Measurements from ENCODE around the gene PRAC2.

Gene PRAC2

GRCh38 chr17:48717367-48718226 is 5.4 kb upstream of the PRAC2 start:
- no peak for TF ChIP-seq CTCF (conservative IDR thresholded peaks at IDR 0.05; ENCODE audit: low read depth, low read length)
- no peak for DNase-seq (ENCODE audit: low read depth)
- H3K4me3 ChIP-seq (ENCODE audit: low read length): no peak overlapping the region

DNA sequence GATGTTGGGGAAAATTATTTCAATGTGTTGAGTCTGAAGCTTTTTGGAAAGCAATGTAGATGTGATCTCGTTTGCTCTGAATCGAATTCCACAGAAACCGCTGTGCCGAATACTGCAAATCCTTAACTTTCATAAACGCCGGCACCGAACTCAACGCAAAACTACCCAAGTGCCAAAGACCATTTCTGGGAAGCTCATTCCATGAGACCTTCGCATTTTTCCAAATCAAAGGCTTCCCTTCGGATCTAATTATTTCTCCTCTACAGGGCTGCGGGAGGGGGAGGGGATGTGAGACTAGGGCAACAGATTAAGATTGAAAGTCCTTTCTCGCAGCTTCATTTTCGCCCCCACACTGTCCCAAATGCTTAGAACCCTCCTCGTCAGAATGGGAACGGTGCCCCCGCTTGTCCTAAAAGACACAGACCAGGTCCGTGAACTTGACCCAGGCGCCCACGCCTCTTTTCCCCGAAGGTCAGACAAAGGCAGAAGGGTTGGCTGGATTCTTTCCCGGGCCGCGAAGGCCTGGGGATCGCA is 4.7 kb upstream of the PRAC2 start:
- no peak for TF ChIP-seq CTCF (conservative IDR thresholded peaks at IDR 0.05; ENCODE audit: low read depth, low read length)
- no peak overlapping the region for H3K4me3 ChIP-seq (ENCODE audit: low read length)
- no peak for DNase-seq (ENCODE audit: low read depth)

GRCh38 chr17:48718761-48719641 is 4.0 kb upstream of the PRAC2 start:
- no peak for TF ChIP-seq CTCF (conservative IDR thresholded peaks at IDR 0.05; ENCODE audit: low read depth, low read length)
- no peak overlapping the region for H3K4me3 ChIP-seq (ENCODE audit: low read length)
- no peak for DNase-seq (ENCODE audit: low read depth)

DNA sequence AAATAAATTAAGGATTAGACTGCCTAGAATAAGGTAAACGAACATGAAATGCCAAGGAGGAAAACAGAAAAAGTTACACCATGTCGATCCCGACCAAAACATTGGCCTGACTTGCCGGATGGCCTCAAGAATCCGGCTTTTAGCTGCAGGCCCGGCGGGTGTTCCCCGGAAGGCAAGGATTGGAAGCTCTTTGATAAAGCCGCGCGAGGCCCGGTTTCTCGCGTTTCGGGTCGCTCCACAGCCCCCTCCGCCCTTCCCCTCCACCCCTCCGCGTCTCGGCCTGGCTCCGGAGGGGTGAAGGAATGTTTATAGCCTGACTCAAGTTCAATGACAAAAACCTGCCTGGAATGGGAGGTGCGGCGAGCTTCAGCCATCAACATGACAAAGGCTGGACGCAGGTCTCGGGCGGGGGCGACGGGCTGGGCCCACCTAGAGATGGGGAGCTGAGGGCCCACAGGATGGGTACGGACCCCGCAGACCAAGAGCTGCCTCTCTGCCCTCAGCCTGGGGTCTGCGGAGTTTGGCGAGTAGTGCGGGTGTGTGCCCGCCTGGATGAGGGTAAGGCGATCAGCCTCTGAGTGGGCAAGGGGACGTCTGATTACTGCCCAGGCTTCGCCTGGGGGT is 3.2 kb upstream of the PRAC2 start:
- DNase-seq (ENCODE audit: low read depth): no peak
- H3K4me3 ChIP-seq (ENCODE audit: low read length): no peak overlapping the region
- TF ChIP-seq CTCF (conservative IDR thresholded peaks at IDR 0.05; ENCODE audit: low read depth, low read length): no peak

DNA sequence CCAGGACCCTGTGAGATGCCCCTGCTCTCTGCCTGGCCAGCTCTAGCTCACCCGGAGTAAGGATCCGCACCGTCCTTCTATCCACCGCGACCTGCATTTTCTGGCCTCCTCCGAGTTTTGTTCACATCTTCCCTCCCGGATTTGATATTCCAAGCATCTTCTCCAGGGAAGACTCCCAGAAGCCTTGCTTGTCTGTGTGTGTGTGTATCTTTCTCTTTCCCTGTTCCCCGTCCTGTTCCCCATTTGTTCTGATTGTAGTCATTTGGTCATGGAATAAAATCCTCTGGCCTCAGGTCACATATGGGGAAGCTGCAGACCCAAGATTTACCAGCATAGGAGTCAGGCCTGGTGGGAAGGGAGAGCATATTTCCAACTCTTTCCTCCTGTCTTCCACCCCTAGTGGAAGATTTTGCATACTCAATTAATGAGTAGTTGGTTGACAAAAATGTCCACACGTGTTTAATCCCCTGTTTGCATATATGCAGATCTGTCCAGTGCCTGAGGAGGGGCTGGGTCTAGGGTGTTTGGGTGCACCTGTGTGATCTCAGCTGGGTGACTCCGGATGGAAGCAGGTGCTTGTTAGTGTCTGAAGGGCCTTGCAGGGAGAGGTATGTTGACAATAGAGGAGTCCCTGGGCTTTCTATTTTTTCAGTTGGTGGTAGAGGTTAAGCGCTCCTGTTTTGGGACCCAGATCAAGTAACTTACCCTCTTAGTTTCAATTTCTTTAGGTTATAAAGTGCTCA is 2.5 kb upstream of the PRAC2 start:
- DNase-seq (ENCODE audit: low read depth): no peak
- no peak for TF ChIP-seq CTCF (conservative IDR thresholded peaks at IDR 0.05; ENCODE audit: low read depth, low read length)
- H3K4me3 ChIP-seq (ENCODE audit: low read length): no peak overlapping the region

DNA sequence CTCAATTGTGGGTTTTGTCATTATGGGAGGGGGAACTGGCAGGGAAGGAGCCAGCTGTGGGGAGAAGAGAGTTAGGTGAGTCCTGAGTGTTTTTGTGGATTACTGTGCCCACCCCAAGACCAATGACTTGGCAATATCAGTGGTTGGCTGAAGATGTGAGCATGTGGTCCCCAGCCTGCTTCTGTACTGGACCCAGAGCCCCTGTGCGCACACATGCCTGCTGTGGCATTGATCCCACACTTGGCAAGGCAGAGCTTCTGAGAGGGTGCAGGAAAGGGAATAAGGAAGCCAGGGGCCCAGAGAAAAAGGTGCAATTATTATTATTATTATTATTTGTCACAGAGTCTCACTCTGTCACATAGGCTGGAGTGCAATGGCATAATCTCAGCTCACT is 2.0 kb upstream of the PRAC2 start:
- no peak for TF ChIP-seq CTCF (conservative IDR thresholded peaks at IDR 0.05; ENCODE audit: low read depth, low read length)
- no peak overlapping the region for H3K4me3 ChIP-seq (ENCODE audit: low read length)
- no peak for DNase-seq (ENCODE audit: low read depth)
